CD4-positive, alpha-beta T cell treated with Interleukin-15 for 4 hours (primary cell): ENCODE results near the gene WDR1.

ENCODE experiments used
- DNase-seq: peaks from one replicate; pipeline ENCODE4 v3.0.0-alpha.2; 2020; ENCODE audit warnings: low spot score

Gene WDR1

GRCh38 chr4:10040049-10040892 lies 76.3 kb downstream of the WDR1 start:
- no peak for DNase-seq

GRCh38 chr4:10036807-10037342 lies 79.7 kb downstream of the WDR1 start:
- no peak for DNase-seq

GRCh38 chr4:10035130-10035529 lies 81.5 kb downstream of the WDR1 start:
- no peak for DNase-seq

- no peak for DNase-seq
Observed at GRCh38 chr4:10034612-10035104, 81.9 kb downstream of the WDR1 start.

- no peak for DNase-seq
Observed at GRCh38 chr4:10034136-10034535, 82.5 kb downstream of the WDR1 start.

- DNase-seq: no peak
Observed at GRCh38 chr4:10033191-10033881, 83.3 kb downstream of the WDR1 start.

- DNase-seq: no peak
Observed at GRCh38 chr4:10032625-10033024, 84.0 kb downstream of the WDR1 start.

- DNase-seq: no peak
Observed at GRCh38 chr4:10031668-10032590, 84.7 kb downstream of the WDR1 start.

- no peak for DNase-seq
Observed at GRCh38 chr4:10030972-10031667, 85.5 kb downstream of the WDR1 start.

GRCh38 chr4:10029403-10029802 lies 87.2 kb downstream of the WDR1 start:
- DNase-seq: no peak

- DNase-seq: no peak
Observed at GRCh38 chr4:10028910-10029309, 87.7 kb downstream of the WDR1 start.

GRCh38 chr4:10026485-10026884 lies 90.1 kb downstream of the WDR1 start:
- no peak for DNase-seq

GRCh38 chr4:10025230-10025806 lies 91.3 kb downstream of the WDR1 start:
- no peak for DNase-seq
